Stimulated activated CD4-positive, alpha-beta T cell treated with anti-CD3 and anti-CD28 coated beads, TNF-alpha, amount 100 ng/mL, for 24 hours (primary cell): ENCODE data around the gene NCSTN.
"Not testable (repeated sequence)": the region's sequence is repeated elsewhere in the genome, so short reads cannot be mapped to it uniquely, and the experiment has no call there.

Experiments
- DNase-seq, 3 experiments: peaks; one replicate each; pipeline ENCODE4 v3.0.0-alpha.2; 2020; ENCODE audit warnings: low read depth in 3 of 3

Gene NCSTN

GRCh38 chr1:160371346-160371631 is 28.1 kb downstream of the NCSTN start:
- no peak for DNase-seq

GRCh38 chr1:160371756-160372155 is 28.6 kb downstream of the NCSTN start:
- DNase-seq, result no peak

DNA sequence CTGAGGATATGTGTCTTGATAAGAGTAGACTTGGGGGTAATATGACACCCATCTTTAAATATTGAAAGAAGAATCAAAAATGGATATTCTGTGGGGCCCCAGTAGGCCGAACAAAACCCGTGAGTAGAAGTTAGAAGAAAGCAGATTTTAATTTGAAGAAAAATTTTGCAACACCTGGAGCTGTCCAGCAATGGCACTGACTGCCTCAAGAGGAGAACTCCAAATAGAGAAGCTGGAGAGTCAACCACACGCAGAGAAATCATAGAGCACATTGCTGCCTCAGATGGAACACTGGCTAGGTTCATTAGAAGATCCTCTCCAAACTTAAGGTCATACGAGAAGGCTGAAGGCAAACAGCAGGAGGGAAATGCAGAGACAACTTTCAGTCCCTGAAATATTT is 30.5 kb downstream of the NCSTN start:
- no peak for DNase-seq

- DNase-seq, result no peak
Measured at GRCh38 chr1:160374306-160375110, 31.3 kb downstream of the NCSTN start.

- DNase-seq, result no peak
Measured at GRCh38 chr1:160375788-160376524, 32.8 kb downstream of the NCSTN start.

- DNase-seq, result peak in 1 of 3 experiments; percentile 19
Measured at GRCh38 chr1:160376525-160377131, 33.4 kb downstream of the NCSTN start.

GRCh38 chr1:160377585-160378206 is 34.5 kb downstream of the NCSTN start:
- no peak for DNase-seq

- DNase-seq, result not testable (repeated sequence)
Measured at GRCh38 chr1:160384812-160385211, 41.6 kb downstream of the NCSTN start.

GRCh38 chr1:160388406-160388805 is 45.2 kb downstream of the NCSTN start:
- DNase-seq, result not testable (repeated sequence)

GRCh38 chr1:160394673-160395072 is 51.5 kb downstream of the NCSTN start:
- DNase-seq, result no peak

DNA sequence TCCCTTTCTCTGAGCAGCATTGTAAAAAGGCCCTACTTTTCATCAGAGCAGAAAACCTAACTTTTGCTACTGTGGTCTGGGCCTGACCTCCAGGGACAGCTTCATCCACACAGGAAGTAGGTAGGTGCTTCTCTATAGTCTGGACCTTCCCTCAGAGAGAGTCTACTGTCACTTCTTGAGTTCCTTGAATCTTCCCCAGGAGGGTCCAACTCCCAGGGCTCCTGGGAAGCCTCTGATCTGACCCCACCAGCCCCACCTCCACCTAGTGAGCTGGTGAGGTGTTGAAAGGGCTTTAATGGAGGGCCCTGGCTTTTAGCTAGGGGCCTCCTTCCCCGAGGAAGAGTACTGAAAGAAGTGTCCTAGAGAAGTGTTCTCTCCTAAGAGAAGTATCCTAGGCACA is 54.5 kb downstream of the NCSTN start:
- DNase-seq, result no peak

- DNase-seq, result no peak
Measured at GRCh38 chr1:160398823-160399222, 55.6 kb downstream of the NCSTN start.

- no peak for DNase-seq
Measured at GRCh38 chr1:160399544-160400222, 56.5 kb downstream of the NCSTN start.

DNA sequence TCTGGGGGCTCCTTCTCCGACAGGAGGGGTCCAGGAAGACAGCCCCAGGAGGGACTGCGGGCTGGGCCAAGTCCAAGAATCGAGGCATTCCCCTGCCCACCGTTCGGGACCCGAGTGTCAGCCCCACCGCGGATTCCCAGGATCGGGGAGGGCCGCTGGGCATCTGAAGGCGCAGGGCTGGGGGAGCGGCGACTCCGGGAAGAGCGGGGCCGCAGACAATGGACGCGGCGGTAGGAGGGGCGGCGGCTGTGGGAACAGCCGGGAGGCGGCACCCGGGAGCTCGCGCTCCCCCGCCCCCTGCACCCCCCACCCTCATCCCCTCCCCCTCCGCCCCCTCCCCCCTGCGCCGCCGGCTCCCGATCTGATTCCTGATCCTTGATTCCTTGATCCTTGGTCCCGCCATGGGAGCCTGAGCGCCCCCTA is 57.1 kb downstream of the NCSTN start, which contains the start of gene VANGL2:
Gene VANGL2, plus strand, starts transcription at position 342 of the 423 bp plus-strand sequence. CDS start 15,274 bp downstream, outside the sequence.
- DNase-seq, result peak in 1 of 3 experiments; percentile 45

DNA sequence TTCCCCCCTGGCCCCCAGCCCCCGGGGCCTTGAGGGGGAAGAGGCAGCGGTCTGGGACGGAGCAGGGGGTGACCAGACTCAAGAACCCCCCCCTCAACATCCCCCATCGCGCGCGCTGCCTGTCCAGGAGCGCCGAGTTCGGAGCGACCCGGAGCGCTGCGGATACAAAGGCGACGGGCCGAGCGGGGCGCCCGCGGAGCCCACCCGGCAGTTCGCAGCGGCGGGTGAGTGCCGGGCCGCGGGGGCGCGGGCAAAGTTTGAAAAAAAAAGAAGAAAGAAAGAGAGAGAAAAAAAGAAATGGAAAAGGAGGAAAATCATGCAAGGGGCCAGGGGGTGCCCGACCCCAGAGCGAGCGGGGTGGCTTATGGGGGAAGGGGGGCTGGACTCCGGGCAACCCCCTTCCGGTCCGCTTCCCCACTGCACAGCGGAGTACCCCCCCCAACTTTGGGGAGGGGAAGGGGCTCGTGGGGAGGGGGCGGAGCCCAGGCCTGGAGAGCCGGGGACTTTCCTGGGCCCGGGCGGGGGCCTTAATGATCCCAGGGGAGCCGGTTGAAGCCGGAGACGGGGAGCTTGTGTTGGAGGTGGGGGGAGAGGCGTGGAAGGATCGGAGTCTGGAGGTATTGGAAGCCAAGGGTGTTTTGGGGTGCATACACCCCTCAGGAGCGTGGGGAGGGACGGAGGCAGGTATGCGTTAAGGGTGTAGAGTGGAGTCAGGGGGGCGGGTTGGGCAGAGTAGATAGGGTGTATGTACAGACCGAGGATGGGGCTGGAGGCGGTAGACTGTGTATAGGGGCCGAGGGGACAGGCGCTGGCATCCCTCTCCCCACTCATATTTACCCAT is 57.7 kb downstream of the NCSTN start:
- DNase-seq, result no peak

DNA sequence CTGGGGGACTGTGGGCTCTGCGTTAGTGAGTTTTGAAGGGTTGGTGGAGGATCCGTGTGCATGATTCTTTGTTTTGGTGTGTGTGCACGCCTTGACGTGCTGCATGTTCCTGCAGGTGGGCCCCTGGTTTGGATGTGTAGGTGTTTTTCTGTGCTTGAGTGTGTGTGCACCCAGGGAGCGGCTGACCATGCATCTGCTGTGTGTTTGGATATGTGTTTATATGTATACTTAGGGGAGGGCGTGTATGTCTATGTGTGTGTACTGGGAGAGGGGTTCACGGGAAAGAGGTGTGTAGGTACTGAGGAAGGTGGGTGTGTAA is 58.3 kb downstream of the NCSTN start:
- no peak for DNase-seq

DNA sequence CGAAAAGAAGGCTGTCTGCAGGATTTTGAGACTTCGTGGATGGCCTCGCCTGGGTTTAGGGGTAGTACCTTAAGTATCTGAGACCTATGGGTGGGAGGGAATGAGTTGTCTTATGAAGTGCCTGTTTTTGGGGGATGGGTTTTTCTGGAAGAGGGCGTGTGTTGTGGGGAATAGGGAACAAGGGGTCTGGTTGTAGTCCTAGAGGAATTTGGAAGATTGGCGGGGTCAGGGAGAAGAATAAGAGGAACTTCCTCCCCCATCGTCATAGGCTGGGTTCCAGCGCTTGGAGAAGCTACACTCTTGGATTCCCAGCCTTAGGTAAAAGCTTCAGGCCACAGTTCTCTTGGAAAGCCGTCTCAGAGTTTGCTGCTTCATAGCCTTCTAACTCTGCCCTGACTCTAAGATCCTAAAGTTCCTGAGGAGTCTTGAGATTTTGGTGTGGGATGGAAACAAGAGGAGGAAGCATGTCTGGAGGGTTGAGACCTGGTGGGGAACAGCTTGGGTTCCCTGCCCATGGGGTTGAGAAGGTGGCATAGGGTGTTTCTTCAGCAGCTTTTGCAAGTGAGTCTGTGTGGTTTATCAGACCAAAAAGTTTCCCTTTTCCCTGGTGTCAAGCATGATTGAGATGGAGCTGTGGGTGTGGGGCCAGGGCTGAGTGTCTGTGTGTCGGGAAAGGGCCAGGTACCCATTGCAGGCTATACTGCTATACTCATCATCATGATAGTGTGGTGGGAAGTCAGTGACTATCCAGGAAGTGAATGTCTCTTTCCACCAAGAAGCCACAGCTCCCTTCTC is 59.0 kb downstream of the NCSTN start:
- no peak for DNase-seq

DNA sequence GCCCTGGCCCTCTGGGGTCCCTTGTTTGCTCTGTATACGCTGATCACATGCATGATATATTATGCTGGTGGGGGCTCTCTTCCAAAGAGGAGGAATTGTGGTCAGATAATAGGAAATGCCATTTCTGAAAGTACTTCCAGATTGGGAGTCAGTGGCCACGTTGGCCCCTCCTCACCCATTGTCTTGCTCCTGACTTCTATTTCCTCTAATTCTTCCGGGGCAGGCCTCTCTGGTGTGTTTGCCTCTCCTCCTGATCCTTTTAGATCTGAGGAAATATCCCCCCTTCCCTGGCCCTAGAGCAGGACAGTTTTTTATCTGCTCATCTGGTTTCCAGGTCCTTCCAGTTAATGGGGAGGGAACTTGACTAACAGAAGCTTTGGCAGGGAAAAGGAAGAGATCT is 60.1 kb downstream of the NCSTN start:
- DNase-seq, result no peak

GRCh38 chr1:160404094-160404493 is 60.9 kb downstream of the NCSTN start:
- DNase-seq, result no peak

- DNase-seq, result no peak
Measured at GRCh38 chr1:160405331-160405877, 62.2 kb downstream of the NCSTN start.
